Type B pancreatic cell (in vitro differentiated cells): Measurements from ENCODE around the gene IL16. TPM values are rescaled to one million over a fixed set of nuclear protein-coding genes. Genes with fewer than 3 reads are reported as not detected.

Experiments
- DNase-seq: peaks from one replicate; pipeline ENCODE4 v3.0.0; 2021; ENCODE audit warnings: mixed read lengths; ENCODE audit not compliant: unreplicated experiment; ENCODE audit errors: extremely low spot score
- H3K27ac Mint-ChIP-seq: 2 replicates; pipeline ENCODE4 v1.8.0; 2021; ENCODE audit warnings: mild to moderate bottlenecking, mixed read lengths
- H3K27me3 Mint-ChIP-seq: 2 replicates; pipeline ENCODE4 v1.8.0; 2021; ENCODE audit warnings: mixed read lengths
- H3K36me3 Mint-ChIP-seq: 2 replicates; pipeline ENCODE4 v1.8.0; 2021; ENCODE audit warnings: mixed read lengths
- H3K4me1 Mint-ChIP-seq: one replicate; pipeline ENCODE4 v1.8.0; 2021; ENCODE audit warnings: mixed read lengths; ENCODE audit not compliant: unreplicated experiment
- H3K4me3 Mint-ChIP-seq: 2 replicates; pipeline ENCODE4 v1.8.0; 2021; ENCODE audit warnings: mild to moderate bottlenecking, mixed read lengths
- H3K9me3 Mint-ChIP-seq: 2 replicates; pipeline ENCODE4 v1.8.0; 2021; ENCODE audit warnings: mixed read lengths
- CTCF ChIP-seq: fragments of 200-600 bp; sonication (generic); conservative IDR thresholded peaks from 2 replicates; pipeline ENCODE4 v1.5.0; 2021; ENCODE audit warnings: antibody characterized with exemption, mild to moderate bottlenecking
- total RNA-seq: library from RNA; stranded (reverse); gene quantifications from 2 replicates; pipeline ENCODE4 v1.2.1, GENCODE V29; 2021; ENCODE audit warnings: low replicate concordance

IL16 gene
- total RNA-seq, 1 donor from 2014 or later: 0.14 TPM

GRCh38 chr15:81351651-81352050, 155.0 kb downstream of the IL16 start:
- Mint-ChIP-seq H3K27me3 (no peaks in the 10 kb centered on the region), H3K36me3 (no peaks in the 10 kb centered on the region), H3K27ac (no peak overlapping the region), H3K4me1 (no peaks in the 10 kb centered on the region), H3K9me3 (no peaks in the 10 kb centered on the region), H3K4me3 (no peak overlapping the region)
- no peak for TF ChIP-seq CTCF
- no peak for DNase-seq

- DNase-seq: no peak
- peaks cover 3% of the 10 kb centered on the region for H3K27me3 Mint-ChIP-seq
- H3K36me3 Mint-ChIP-seq: no peaks in the 10 kb centered on the region
- no peak overlapping the region for H3K27ac Mint-ChIP-seq
- no peak for TF ChIP-seq CTCF
- no peak overlapping the region for H3K4me3 Mint-ChIP-seq
- no peaks in the 10 kb centered on the region for H3K4me1 Mint-ChIP-seq
- H3K9me3 Mint-ChIP-seq: no peaks in the 10 kb centered on the region
These were observed 159.6 kb downstream of the IL16 start for GRCh38 chr15:81356252-81356651.

- H3K27ac Mint-ChIP-seq: no peak overlapping the region
- H3K36me3 Mint-ChIP-seq: no peaks in the 10 kb centered on the region
- no peak overlapping the region for H3K4me3 Mint-ChIP-seq
- no peak for DNase-seq
- H3K27me3 Mint-ChIP-seq: peaks cover 3% of the 10 kb centered on the region
- no peaks in the 10 kb centered on the region for H3K4me1 Mint-ChIP-seq
- no peaks in the 10 kb centered on the region for H3K9me3 Mint-ChIP-seq
- no peak for TF ChIP-seq CTCF
These were observed 160.6 kb downstream of the IL16 start for GRCh38 chr15:81357180-81357686.

- Mint-ChIP-seq H3K27me3 (peaks cover 3% of the 10 kb centered on the region), H3K9me3 (no peaks in the 10 kb centered on the region), H3K4me3 (no peak overlapping the region), H3K27ac (no peak overlapping the region), H3K36me3 (no peaks in the 10 kb centered on the region), H3K4me1 (no peaks in the 10 kb centered on the region)
- no peak for DNase-seq
- TF ChIP-seq CTCF: no peak
These were observed 161.6 kb downstream of the IL16 start for GRCh38 chr15:81358248-81358647.

GRCh38 chr15:81360491-81360890, 163.8 kb downstream of the IL16 start:
- no peaks in the 10 kb centered on the region for H3K36me3 Mint-ChIP-seq
- no peak for DNase-seq
- no peak overlapping the region for H3K27ac Mint-ChIP-seq
- peaks cover 3% of the 10 kb centered on the region for H3K27me3 Mint-ChIP-seq
- no peaks in the 10 kb centered on the region for H3K4me1 Mint-ChIP-seq
- H3K9me3 Mint-ChIP-seq: no peaks in the 10 kb centered on the region
- no peak overlapping the region for H3K4me3 Mint-ChIP-seq
- TF ChIP-seq CTCF: no peak

GRCh38 chr15:81361891-81362290, 165.2 kb downstream of the IL16 start:
- Mint-ChIP-seq H3K27ac (no peak overlapping the region), H3K4me3 (no peak overlapping the region), H3K9me3 (no peaks in the 10 kb centered on the region), H3K36me3 (no peaks in the 10 kb centered on the region), H3K4me1 (no peaks in the 10 kb centered on the region), H3K27me3 (peaks cover 3% of the 10 kb centered on the region)
- TF ChIP-seq CTCF: no peak
- no peak for DNase-seq
